Measurements from ENCODE around the gene PVR. TPM values are rescaled to one million over a fixed set of nuclear protein-coding genes. Genes with fewer than 3 reads are reported as not detected.

PVR gene
- total and polyA plus RNA-seq, 2 of the 4 experiments (the other 2 are of a cell fraction) = 106 to 122 TPM

- no peak for TF ChIP-seq RCOR1 (IDR thresholded peaks at IDR 0.05; ENCODE audit: insufficient replicate concordance, low read length)
- no peak for TF ChIP-seq POLR2A (IDR thresholded peaks at IDR 0.05; ENCODE audit: low read depth, low read length)
Measured at GRCh38 chr19:44613295-44614178, 30.2 kb upstream of the PVR start, which contains the start of gene IGSF23 (continued).

- Histone ChIP-seq H3K9ac (ENCODE audit: low read depth, low read length) (no peak overlapping the region), H3K36me3 (ENCODE audit: control insufficient read depth, insufficient read depth, low read length) (no peaks in the 10 kb centered on the region), H2BK20ac (ENCODE audit: low read depth, low read length) (no peak overlapping the region), H3K4me1 (ENCODE audit: control insufficient read depth, insufficient read depth, low read length) (peaks cover 3% of the 10 kb centered on the region; the same call in 1 of the 2 replicates), H3K4ac (ENCODE audit: low read depth, low read length) (no peak overlapping the region), H3K9me3 (ENCODE audit: control insufficient read depth, insufficient read depth, low read length) (no peaks in the 10 kb centered on the region), H2BK120ac (ENCODE audit: low read depth, low read length) (no peak overlapping the region), H2AFZ (replicated peaks; ENCODE audit: low read length, poor library complexity) (no peak overlapping the region), H3K56ac (ENCODE audit: extremely low read depth, insufficient read depth, low read length) (no peak overlapping the region), H3K4me2 (ENCODE audit: low read depth, low read length) (no peak overlapping the region), H3K4me3 (ENCODE audit: insufficient read depth, low read depth, low read length) (no peak overlapping the region), H2BK15ac (ENCODE audit: low read depth, low read length) (no peak overlapping the region), H2BK5ac (ENCODE audit: low read depth, low read length, poor library complexity, severe bottlenecking) (no peak overlapping the region), H4K8ac (ENCODE audit: low read depth in 2 of 2, low read length in 2 of 2) (no peak overlapping the region), H4K20me1 (ENCODE audit: insufficient read depth, low read length) (no peaks in the 10 kb centered on the region), H2AK9ac (replicated peaks; ENCODE audit: low read depth, low read length, poor library complexity) (no peak overlapping the region), H2AK5ac (ENCODE audit: low read depth, low read length) (peak overlapping the region; percentile 51; the same call in 1 of the 2 replicates), H3K18ac (ENCODE audit: low read depth, low read length) (no peak overlapping the region), H3K27ac (ENCODE audit: insufficient read depth, low read length) (no peak overlapping the region), H4K5ac (ENCODE audit: low read depth, low read length) (no peak overlapping the region), H3K23ac (ENCODE audit: low read depth, low read length) (no peak overlapping the region), H3K14ac (replicated peaks; ENCODE audit: low read depth, low read length) (no peak overlapping the region), H3K27me3 (ENCODE audit: control insufficient read depth, insufficient read depth, low read length) (no peaks in the 10 kb centered on the region), H3K79me1 (ENCODE audit: low read depth in 1 of 2, low read length in 2 of 2) (no peaks in the 10 kb centered on the region), H3K9me1 (ENCODE audit: insufficient read depth, low read length) (no peaks in the 10 kb centered on the region), H4K91ac (ENCODE audit: insufficient read depth, low read depth, low read length) (no peak overlapping the region)
- intact Hi-C loops (cut with micrococcal nuclease) = no loop called here
- 92% methylated on average over 4 of the region's 10 CpGs; no CpG with 5 or more reads in 1 of the 2 experiments for WGBS, 2 experiments (ENCODE audit: extremely low coverage in 2 of 2, insufficient read length in 1 of 2)
- TF ChIP-seq RAD21 (IDR thresholded peaks at IDR 0.05; ENCODE audit: low read length) = no peak
- no peak for TF ChIP-seq RCOR1 (IDR thresholded peaks at IDR 0.05; ENCODE audit: insufficient replicate concordance, low read length)
- TF ChIP-seq ELK1 (IDR thresholded peaks at IDR 0.05; ENCODE audit: borderline replicate concordance, low read depth, low read length) = no peak
- TF ChIP-seq RFX5 (IDR thresholded peaks at IDR 0.05; ENCODE audit: low read depth, low read length) = no peak
- no peak for TF ChIP-seq NFE2L2 (IDR thresholded peaks at IDR 0.05; ENCODE audit: low read depth, low read length)
- TF ChIP-seq CTCF (conservative IDR thresholded peaks at IDR 0.05; ENCODE audit: low read depth, low read length) = no peak
- TF ChIP-seq MXI1 (IDR thresholded peaks at IDR 0.05; ENCODE audit: borderline replicate concordance, low read depth, low read length) = no peak
- no peak for TF ChIP-seq MAZ (IDR thresholded peaks at IDR 0.05; ENCODE audit: borderline replicate concordance, low read depth, low read length)
- TF ChIP-seq USF2 (IDR thresholded peaks at IDR 0.05; ENCODE audit: low read depth, low read length) = no peak
- TF ChIP-seq CEBPB (IDR thresholded peaks at IDR 0.05; ENCODE audit: low read depth, low read length) = no peak
- CTCF ChIA-PET = no interaction called here
- ATAC-seq (ENCODE audit: low read depth) (no peak), DNase-seq (no peak)
- in situ Hi-C loops (cut with MboI; ENCODE audit: low sequenced_read_pairs) = no loop called here
- dilution Hi-C loops (cut with HindIII; ENCODE audit: low sequenced_read_pairs, unreplicated experiment) = no loop called here
- no TSS peak for BruUV-seq (replicated peaks)
- POLR2A ChIA-PET (ENCODE audit: unreplicated experiment) = no interaction called here
Measured at GRCh38 chr19:44614313-44614712, 29.4 kb upstream of the PVR start.
